HL-60/S4 treated with retinoic acid at 250 ng/mL for 4 days and 3 days (cell line): ENCODE measurements around the gene TBATA.

Source experiments
- in situ Hi-C: fragments of 300-500 bp; cut with MboI; formaldehyde crosslinking; loops from 2 replicates; pipeline ENCODE4 v1.7.0; 2022; ENCODE audit warnings: low sequenced_read_pairs

TBATA gene

GRCh38 chr10:70809011-70809611 is 23.9 kb upstream of the TBATA start:
- in situ Hi-C loops, result no loop called here

- in situ Hi-C loops, result no loop called here
Measured at GRCh38 chr10:70807556-70807955, 22.4 kb upstream of the TBATA start.

GRCh38 chr10:70806841-70807240 is 21.7 kb upstream of the TBATA start:
- in situ Hi-C loops, result no loop called here

- in situ Hi-C loops, result no loop called here
Measured at GRCh38 chr10:70805619-70806215, 20.5 kb upstream of the TBATA start.

- in situ Hi-C loops, result no loop called here
Measured at GRCh38 chr10:70804421-70804808, 19.2 kb upstream of the TBATA start.

- in situ Hi-C loops, result no loop called here
Measured at GRCh38 chr10:70803775-70804420, 18.7 kb upstream of the TBATA start.

- in situ Hi-C loops, result no loop called here
Measured at GRCh38 chr10:70801854-70802253, 16.7 kb upstream of the TBATA start.

- in situ Hi-C loops, result no loop called here
Measured at GRCh38 chr10:70799124-70799523, 13.9 kb upstream of the TBATA start.

GRCh38 chr10:70797840-70798239 is 12.7 kb upstream of the TBATA start:
- in situ Hi-C loops, result no loop called here

- in situ Hi-C loops, result no loop called here
Measured at GRCh38 chr10:70795613-70796012, 10.4 kb upstream of the TBATA start.

GRCh38 chr10:70791386-70792039 is 6.3 kb upstream of the TBATA start:
- in situ Hi-C loops, result no loop called here

GRCh38 chr10:70786799-70787415 is 1.7 kb upstream of the TBATA start:
- in situ Hi-C loops, result no loop called here

GRCh38 chr10:70784471-70784870 is 706 bp downstream of the TBATA start:
- in situ Hi-C loops, result no loop called here

- in situ Hi-C loops, result no loop called here
Measured at GRCh38 chr10:70784016-70784415, 1.2 kb downstream of the TBATA start.

GRCh38 chr10:70782746-70783680 is 2.2 kb downstream of the TBATA start:
- in situ Hi-C loops, result no loop called here

- in situ Hi-C loops, result no loop called here
Measured at GRCh38 chr10:70782086-70782745, 3.0 kb downstream of the TBATA start.

GRCh38 chr10:70781461-70782051 is 3.6 kb downstream of the TBATA start:
- in situ Hi-C loops, result no loop called here

GRCh38 chr10:70780772-70781171 is 4.4 kb downstream of the TBATA start:
- in situ Hi-C loops, result no loop called here

- in situ Hi-C loops, result no loop called here
Measured at GRCh38 chr10:70780370-70780760, 4.8 kb downstream of the TBATA start.
